ENCODE data around the gene VWA3A.
"Not testable (repeated sequence)": the region's sequence is repeated elsewhere in the genome, so short reads cannot be mapped to it uniquely, and the experiment has no call there.

VWA3A gene

GRCh38 chr16:22092143-22092933 lies at the start of gene VWA3A:
Gene VWA3A, plus strand, starts transcription at chr16:22092541. Its CDS starts 97 bp downstream, at chr16:22092638.
- DNase-seq (ENCODE audit: low read depth in 2 of 2) = no peak

- not testable (repeated sequence) for DNase-seq (ENCODE audit: low read depth in 2 of 2)
These were observed 48.5 kb upstream of the VWA3A start for GRCh38 chr16:22043882-22044281.

DNA sequence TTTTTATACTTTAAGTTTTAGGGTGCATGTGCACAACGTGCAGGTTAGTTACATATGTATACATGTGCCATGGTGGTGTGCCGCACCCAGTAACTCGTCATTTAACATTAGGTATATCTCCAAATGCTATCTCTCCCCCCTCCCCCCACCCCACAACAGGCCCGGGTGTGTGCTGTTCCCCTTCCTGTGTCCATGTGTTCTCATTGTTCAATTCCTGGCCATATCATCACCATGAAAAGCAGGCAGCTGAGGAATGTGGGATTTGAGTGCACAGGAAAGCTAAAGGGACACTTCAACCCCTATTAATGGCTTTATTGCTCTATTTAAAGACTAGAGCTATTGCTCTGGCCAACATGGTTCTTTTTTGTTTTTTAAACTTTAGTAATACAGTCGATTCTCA lies 46.5 kb upstream of the VWA3A start:
- not testable (repeated sequence) for DNase-seq (ENCODE audit: low read depth in 2 of 2)

DNA sequence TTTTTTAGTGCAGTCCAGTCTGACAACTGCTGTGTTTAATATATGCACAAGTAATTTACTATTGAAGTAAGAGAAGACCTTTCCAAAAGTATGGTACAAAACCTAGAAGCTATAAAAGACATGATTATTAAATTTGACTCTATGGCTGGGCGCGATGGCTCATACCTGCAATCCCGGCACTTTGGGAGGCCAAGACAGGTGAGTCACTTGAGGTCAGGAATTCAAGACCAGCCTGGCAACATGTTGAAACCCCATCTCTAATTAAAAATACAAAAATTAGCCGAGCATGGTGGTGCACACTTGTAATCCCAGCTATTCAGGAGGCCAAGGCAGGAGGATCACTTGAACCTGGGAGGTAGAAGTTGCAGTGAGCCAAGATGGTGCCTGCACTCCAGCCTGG lies 41.4 kb upstream of the VWA3A start:
- no peak for DNase-seq (ENCODE audit: low read depth in 2 of 2)

DNA sequence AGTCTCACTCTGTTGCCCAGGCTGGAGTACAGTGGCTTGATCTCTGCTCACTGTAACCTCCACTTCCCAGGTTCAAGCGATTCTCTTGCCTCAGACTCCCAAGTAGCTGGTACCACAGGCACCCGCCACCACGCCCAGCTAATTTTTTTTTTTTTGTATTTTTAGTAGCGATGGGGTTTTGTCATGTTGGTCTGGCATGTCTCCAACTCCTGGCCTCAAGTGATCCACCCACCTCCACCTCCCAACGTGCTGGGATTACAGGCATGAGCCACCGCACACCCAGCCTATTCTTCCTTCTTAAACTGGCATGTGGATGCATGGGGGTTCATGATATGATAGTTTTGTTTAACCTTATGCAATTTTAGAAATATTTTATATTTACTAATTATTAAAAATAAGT lies 39.4 kb upstream of the VWA3A start:
- DNase-seq (ENCODE audit: low read depth in 2 of 2) = no peak

DNA sequence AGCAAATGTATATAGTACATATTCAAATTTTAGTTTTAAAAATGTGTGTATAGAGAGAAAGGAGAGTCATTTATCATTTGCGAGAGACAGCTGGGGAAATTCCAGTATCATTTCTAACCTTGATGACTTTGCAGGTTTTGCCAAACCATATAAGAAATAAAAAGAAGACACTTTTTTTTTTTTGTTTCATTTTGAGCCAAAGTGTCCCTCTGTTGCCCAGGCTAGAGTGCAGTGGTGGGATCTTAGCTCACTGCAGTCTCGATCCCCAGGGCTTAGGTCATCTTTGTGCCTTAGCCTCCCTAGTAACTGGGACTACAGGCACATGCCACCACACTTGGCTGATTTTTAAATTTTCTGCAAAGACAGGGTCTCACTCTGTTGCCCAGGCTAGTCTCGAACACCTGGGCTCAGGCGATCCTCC lies 38.4 kb upstream of the VWA3A start:
- DNase-seq (ENCODE audit: low read depth in 2 of 2) = no peak

DNA sequence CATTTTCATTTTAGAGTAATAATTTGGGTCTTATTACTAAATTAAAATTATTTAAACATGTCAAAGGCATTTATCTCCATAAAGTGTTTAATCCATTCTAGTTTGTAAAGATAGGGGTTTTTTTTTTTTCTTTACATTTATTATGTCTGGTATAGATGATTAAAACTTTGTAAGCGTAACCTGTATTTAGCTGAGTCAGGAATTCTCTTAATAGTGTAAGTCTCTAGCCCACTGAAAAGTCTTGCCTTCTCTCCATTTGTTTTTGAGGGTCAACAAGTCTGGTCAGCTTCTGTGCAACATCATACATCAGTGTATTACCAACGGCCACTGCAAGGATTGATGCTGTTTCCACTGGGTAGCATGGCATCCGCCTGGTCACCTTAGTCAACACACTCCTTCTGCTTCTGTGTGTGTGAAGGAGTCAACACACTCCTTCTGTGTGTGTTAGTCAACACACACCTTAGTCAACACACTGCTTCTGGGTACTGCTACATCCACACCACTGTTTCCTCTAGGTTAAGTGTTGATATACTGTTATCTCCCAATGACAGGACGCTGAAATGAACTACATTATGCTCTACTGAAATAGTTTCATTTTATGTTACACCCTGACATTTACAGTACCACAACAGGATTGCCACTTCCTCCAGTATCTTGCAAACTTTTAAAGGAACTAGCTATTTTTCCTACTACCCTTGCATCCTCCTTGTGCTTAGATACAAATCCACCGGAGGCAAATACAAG lies 37.3 kb upstream of the VWA3A start:
- no peak for DNase-seq (ENCODE audit: low read depth in 2 of 2)

GRCh38 chr16:22055881-22056280 lies 36.5 kb upstream of the VWA3A start:
- DNase-seq (ENCODE audit: low read depth in 2 of 2) = no peak

DNA sequence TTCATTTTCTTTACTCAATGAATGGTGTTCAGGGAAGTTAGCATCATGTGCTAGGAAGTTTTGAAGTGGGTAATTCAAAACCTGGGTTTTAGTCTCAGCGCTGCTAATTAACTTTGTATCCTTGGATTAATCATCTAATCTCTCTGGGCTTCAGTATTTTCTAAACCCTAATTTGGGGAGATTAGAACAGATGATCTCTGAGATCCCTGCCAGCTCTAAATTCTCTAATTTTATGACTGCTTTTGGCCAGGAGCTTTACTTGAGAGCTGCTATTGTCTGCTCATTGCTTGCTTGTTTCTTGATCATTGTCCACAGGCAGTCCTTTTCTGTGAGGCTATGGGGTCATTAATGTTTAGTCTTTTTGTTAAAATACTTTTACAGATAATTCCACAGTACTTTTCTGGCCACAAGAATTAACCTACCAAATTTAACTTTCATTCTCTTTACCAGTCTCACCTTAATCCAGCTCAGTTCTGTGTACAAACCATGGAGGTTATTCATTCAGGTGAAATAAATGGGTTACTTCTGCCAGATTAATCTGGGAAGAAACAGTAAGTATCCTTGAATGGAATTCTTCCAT lies 28.4 kb upstream of the VWA3A start:
- DNase-seq (ENCODE audit: low read depth in 2 of 2) = no peak

DNA sequence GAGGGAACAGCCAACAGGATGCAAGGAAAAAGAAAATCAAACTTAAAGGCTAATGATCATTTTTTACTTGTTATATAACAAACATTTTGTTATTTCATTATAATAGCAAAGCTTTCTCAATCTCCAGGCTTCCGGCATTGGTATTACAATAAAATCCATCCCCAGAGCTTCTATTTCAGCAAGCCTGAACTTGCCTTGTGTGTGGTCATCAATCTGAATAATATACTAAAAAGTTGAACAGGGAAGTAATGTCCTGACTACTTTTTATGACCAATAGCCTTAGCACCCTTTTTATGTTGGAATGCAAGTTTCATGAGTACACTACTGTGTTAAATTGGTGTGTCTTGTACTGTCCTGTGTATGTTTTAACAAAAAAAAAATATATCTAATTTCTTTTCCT lies 27.1 kb upstream of the VWA3A start:
- no peak for DNase-seq (ENCODE audit: low read depth in 2 of 2)

DNA sequence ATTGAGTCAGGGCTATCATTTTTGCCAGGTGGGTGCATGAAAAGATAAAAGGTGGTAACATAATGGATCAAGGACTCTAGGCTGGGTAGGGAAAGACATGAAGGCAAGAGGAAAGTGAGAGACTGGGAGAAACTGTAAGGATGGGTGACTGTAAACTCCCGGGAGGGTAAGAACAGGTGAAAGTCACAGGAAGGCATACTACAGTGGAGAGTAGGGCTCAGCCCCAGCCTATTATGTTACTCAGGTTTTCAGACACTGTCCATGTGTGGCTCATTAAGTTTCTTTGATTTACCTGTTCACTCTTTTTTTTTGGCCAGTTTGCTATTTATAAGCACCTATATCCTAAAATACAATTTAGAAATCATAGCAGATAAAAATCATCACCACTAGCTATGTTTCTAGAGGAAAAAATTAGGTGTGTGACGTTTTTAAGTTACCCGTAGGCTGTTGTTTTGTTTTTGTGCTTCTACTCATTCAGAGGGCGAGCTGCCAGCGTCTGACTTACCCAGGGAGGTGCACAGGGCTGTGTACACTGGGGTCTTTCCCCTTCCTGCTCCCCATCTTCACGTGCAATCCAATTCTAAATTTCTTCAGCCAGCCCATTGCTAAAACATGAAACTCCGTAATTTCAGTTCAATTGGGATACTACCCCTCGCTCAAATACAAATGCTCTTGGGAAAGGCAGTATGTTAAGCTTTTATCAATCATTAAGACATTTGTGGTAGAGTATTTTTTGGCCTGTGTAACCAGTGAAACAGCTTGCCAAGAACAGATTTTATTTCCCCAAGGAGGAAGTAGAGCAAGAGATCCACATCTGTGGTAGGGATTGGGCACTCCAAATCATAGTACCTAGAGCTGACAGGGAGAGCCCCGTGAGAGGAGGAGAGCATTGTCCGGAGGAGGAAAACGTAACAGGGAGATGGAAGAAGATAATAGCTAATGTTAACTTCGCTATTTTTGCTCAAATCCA lies 21.7 kb upstream of the VWA3A start:
- no peak for DNase-seq (ENCODE audit: low read depth in 2 of 2)

GRCh38 chr16:22071331-22071910 lies 20.9 kb upstream of the VWA3A start:
- no peak for DNase-seq (ENCODE audit: low read depth in 2 of 2)

DNA sequence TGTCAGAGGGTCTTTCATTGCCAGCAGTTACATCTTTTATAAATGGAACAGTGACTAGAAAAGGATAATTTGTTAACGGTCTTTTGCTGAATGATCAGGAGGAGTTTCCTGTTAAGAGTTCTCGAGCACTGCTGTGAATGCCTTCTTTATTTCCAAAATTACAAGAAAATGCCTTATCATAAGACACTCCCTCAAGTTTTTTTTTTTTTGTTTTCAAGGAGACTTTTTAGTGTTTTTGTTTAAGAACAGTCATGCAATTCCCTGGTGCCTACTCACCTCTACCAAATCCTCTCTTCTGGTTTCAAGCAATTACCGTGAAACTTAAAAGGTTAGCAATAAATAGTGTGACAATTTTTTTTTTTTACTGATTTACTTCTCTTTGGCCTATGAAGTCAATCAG lies 19.0 kb upstream of the VWA3A start:
- DNase-seq (ENCODE audit: low read depth in 2 of 2) = no peak

DNA sequence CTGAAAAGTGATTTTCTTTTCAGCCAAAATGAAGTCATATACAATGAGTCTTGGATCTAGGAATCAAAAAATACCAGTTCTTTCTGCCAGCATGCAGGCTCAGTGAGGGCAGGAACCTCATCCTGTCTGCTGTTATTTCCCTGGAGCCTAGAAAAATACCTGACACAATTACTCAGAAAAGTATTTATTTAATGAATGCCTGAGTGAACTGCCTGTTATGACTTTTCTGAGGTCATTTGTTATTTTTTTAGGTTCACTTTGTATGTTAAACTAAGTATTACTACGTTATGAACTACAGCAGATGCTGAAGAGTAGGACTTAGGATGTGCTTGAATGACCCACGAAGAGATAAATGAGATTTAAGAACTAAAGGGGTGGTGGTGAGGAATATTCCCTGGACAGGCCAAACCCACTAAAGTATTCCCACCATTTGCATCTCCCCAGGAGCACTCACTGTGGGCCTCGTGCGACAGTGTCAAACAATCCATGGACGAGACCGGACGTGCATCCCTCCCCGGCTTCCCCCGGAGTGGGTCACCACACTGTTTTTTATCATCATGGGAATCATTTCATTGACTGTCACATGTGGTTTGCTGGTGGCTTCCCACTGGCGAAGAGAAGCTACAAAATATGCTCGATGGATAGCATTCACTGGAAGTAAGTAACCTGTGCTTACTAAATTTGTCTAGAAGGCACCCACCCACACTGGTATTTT lies 17.1 kb upstream of the VWA3A start:
- DNase-seq (ENCODE audit: low read depth in 2 of 2) = no peak

DNA sequence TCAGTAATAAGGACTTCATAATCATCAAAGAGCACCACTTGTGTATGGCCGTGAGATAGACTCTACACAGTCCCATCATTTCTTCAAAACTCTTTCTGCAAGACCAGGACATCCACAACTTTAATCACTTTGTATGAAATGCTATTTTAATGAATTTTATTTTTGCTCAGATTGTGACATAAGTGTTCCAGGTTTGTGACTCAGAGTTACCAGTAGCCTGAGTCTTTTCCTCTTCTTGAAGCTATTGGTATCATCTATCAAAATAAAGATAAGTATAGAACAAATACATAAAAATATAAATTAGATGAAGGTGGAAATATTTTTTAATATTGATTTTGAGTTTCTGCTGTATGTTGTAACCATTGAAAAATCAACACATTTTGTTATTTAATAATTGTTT lies 16.6 kb upstream of the VWA3A start:
- DNase-seq (ENCODE audit: low read depth in 2 of 2) = no peak

GRCh38 chr16:22077700-22078313 lies 14.5 kb upstream of the VWA3A start:
- DNase-seq (ENCODE audit: low read depth in 2 of 2) = peak; percentile 40 to 59

- DNase-seq (ENCODE audit: low read depth in 2 of 2) = no peak
These were observed 13.7 kb upstream of the VWA3A start for GRCh38 chr16:22078656-22079055.

DNA sequence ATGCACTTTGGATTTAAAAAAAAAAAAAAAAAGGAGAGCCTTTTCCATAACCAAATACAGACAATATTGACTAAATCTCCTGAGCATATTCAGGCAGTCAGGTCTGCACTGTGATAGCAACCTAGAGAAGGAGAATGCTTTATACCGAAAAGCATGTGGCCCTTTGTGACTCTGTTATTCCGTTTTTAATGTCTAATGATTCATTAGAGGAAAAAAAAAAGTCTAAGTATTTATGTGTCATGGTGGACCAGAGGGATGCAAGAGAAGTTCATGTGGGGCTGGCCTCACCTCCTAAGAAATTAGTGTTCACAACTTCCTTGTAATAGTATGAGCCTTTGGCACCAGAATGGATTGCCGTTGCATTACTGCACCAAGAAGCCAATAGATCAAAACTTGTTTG lies 11.3 kb upstream of the VWA3A start:
- DNase-seq (ENCODE audit: low read depth in 2 of 2) = no peak

- no peak for DNase-seq (ENCODE audit: low read depth in 2 of 2)
These were observed 5.9 kb upstream of the VWA3A start for GRCh38 chr16:22086440-22086839.

GRCh38 chr16:22088642-22089041 lies 3.7 kb upstream of the VWA3A start:
- no peak for DNase-seq (ENCODE audit: low read depth in 2 of 2)

All from stimulated activated CD8-positive, alpha-beta memory T cell treated with anti-CD3 and anti-CD28 coated beads, Interleukin-2, amount 100 ng/mL, for 48 hours (primary cell).